Measurements from ENCODE around the gene AOX1.
A peak's percentile ranks its signal among the peaks of the same experiment; 100 is the strongest.
"Not testable (repeated sequence)": the region's sequence is repeated elsewhere in the genome, so short reads cannot be mapped to it uniquely, and the experiment has no call there.

AOX1 gene

DNA sequence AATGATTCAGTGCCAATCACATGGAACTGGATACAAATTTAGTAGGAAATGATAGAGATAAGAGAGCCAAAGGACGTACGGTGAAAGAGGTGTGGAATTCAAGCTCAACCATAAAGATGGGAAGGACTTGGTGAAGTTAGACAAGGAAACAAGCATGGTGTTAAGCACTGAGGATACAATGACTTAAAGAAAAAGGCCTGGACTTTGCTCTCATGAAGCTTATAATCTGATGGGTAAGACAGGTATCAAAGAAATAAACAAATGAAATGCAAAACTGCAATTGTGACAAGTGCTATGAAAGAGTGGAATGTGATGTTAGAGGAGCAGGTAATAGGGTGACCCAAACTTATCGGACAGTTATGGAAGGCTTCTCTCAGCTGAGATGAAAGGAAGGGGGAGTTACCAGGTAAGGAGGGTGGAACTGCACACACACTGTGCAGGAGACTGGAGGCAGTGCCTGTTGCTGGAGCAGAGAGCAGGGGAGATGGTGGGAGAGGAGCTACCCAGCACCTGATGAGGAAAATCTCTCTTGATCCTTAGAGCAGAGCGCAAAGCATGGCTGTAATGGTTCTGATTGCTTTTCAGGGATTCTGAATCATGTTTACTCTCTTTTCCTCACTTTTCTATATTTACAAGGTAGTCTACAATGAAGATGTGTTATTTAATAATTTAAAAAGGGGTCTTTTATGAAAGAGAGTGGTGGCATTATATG lies 118.3 kb downstream of the AOX1 start:
- no peak for DNase-seq

DNA sequence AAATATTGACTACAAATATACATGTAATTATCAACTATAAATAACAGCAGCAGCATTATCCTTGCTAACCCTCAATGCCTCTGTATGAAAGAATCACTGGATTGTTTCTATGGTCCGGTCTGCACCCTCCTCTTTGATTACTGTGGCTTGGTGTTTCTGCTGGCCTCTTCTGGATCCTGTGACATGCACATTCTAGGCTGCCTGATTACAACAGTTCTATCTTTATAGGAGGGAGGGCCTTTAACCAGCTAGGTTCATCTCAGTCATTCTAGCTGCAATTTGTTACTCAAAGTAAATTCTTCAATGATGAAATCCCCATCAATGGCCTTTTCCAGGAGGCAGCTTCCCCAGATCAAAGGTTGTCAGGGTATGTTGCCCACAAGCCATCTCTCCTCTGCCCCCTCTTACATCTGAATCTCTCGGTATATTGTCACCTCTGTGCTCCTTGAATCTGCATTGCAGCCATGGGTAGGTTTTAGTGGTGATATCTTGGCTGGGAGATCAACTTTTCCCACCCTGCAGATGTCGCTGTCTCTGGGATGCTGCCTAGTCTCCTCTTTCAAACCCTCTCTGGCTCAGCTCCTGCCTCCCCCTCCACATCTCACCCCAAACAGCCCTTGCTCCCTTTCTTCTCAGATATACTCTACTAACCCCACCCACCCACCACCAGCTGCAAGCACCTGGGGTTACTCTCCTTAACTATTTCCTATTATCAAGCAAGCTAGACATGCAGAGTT lies 119.7 kb downstream of the AOX1 start:
- no peak for DNase-seq

DNA sequence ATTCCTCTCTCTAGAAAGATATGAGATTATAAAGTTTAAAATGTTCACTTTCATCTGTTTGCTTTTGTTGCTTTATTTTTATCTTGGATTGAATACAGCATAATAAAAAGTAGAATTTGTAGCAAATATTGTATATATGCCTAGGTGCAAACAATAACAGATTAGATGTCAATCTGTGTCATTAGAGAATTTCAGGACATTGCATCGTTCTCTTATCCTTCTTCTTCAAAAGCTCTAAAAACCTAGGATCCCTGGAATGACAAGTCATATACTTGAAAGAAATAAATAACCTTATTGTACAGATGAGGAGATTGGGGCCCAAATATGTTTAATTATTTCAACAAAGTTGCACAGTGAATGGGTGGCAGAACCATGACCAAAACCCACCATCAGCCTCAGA lies 123.1 kb downstream of the AOX1 start:
- no peak for DNase-seq

DNA sequence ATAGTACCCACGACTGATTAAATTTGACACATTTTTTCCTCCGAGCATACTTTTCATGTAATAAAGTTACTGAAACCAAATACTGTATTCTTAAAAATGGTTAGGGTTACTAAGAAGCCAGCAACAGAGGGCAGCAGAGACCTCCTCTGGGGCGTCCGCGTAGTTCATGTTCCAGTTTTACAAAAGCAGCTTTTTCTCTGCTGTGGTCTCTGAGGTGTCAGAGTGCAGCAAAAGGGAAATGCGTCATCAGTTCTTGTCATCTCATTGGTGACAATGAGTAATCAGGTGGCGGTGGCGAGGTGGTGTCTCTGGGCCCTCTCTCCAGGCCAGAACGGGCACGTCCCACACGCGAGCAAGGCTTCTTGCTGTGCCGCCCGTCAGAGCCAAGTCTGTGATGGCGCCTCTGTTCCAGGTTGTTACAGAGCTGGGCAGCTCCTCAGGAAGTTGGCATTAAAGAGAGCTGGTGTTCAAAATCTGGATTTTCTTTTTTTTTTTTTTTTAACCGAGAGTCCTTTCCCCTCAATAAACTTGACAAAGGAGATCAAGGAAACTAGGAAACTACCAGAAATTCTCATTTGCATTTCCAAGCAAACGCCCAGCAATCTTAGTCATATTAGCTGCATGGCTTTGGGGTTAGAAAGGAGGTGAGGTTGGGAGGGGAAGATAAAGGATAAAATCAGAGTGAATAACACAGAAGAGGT lies 127.3 kb downstream of the AOX1 start:
- DNase-seq = peak; percentile 96

DNA sequence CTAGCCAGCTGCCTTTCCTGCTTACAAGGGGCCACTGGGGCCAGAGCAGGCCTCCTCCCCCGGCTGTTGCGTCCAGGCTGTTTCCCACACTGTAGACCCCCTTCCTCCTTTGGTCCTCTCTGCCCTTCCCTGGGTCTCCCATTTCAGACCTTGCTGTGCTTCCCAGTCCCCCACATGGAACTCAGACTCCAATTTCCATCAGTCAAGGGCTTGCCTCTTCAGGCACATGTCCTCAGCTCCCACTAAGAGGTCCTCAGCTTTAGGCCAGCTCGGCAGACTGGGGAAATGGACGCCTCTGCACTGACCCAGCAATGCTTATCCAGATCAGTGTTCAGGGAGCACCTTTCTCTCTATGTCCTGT lies 127.9 kb downstream of the AOX1 start:
- no peak for DNase-seq

DNA sequence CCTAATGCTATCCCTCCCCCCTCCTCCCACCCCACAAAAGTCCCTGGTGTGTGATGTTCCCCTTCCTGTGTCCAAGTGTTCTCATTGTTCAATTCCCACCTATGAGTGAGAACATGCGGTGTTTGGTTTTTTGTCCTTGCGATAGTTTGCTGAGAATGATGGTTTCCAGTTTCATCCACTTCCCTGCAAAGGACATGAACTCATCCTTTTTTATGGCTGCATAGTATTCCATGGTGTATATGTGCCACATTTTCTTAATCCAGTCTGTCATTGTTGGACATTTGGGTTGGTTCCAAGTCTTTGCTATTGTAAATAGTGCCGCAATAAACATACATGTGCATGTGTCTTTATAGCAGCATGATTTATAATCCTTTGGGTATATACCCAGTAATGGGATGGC lies 129.2 kb downstream of the AOX1 start:
- DNase-seq = not testable (repeated sequence)

DNA sequence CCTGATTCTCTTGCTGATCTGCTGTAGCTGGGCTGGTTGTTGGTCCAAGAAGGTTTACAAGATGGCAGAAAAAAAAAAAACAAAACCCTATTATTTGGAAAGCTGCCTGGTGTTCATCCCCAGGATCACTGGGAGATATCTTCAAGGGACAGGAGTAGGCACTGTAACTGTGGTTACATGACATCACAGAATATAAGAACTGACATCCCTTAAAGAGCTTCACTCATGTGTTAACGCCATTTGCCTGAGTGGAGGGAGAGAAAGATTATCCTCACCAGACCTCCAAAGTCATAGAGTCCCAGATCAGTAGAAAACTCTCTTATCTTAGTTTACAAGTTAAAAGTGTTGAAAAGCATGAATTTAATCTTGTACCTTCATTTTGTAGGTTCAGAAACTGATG lies 130.6 kb downstream of the AOX1 start:
- DNase-seq = no peak
